OCI-LY1 (cell line): ENCODE data around the gene DGKA.
"Not testable (repeated sequence)": the region's sequence is repeated elsewhere in the genome, so short reads cannot be mapped to it uniquely, and the experiment has no call there.

Experiments used
- H2AFZ ChIP-seq: fragments of 200-600 bp; sonication (generic), shearing (Covaris generic); 2 replicates; pipeline ENCODE4 v1.6.0; 2014; ENCODE audit warnings: antibody characterized with exemption, mild to moderate bottlenecking, low read length
- H3F3A ChIP-seq: fragments of 200-600 bp; sonication (generic), shearing (Covaris generic); 2 replicates; pipeline ENCODE4 v1.6.0; 2014; ENCODE audit warnings: mild to moderate bottlenecking, antibody characterized with exemption, low read length, moderate library complexity; ENCODE audit not compliant: insufficient read depth
- H3K27ac ChIP-seq: fragments of 200-600 bp; sonication (generic); 2 replicates; pipeline ENCODE4 v1.5.1; 2014; ENCODE audit warnings: low read length, mixed run types, mild to moderate bottlenecking, low read depth; ENCODE audit not compliant: poor library complexity, severe bottlenecking
- H3K27me3 ChIP-seq: fragments of 200-600 bp; sonication (generic); 2 replicates; pipeline ENCODE4 v1.6.0; 2014; ENCODE audit warnings: antibody characterized with exemption, mild to moderate bottlenecking, low read length, moderate library complexity; ENCODE audit not compliant: insufficient read depth
- H3K36me3 ChIP-seq: fragments of 200-600 bp; sonication (generic); 2 replicates; pipeline ENCODE4 v1.6.1; 2014; ENCODE audit warnings: mild to moderate bottlenecking, antibody characterized with exemption, low read length, moderate library complexity, mixed read lengths; ENCODE audit not compliant: insufficient read depth
- H3K4me1 ChIP-seq: fragments of 200-600 bp; sonication (generic); 2 replicates; pipeline ENCODE4 v1.5.1; 2014; ENCODE audit warnings: mild to moderate bottlenecking, low read length, moderate library complexity; ENCODE audit not compliant: insufficient read depth, severe bottlenecking
- H3K4me2 ChIP-seq: fragments of 200-600 bp; sonication (generic), shearing (Covaris generic); 2 replicates; pipeline ENCODE4 v1.6.1; 2014; ENCODE audit warnings: low read length
- H3K4me3 ChIP-seq: fragments of 200-600 bp; sonication (generic); 2 replicates; pipeline ENCODE4 v1.5.1; 2014; ENCODE audit warnings: low read length, low read depth, mild to moderate bottlenecking, mixed read lengths; ENCODE audit not compliant: poor library complexity, severe bottlenecking
- H3K79me2 ChIP-seq: fragments of 200-600 bp; shearing (Covaris generic); 2 replicates; pipeline ENCODE4 v1.6.1; 2016; ENCODE audit warnings: mixed run types, low read length, mixed read lengths; ENCODE audit not compliant: insufficient read depth
- H3K9ac ChIP-seq: fragments of 200-600 bp; sonication (generic), shearing (Covaris generic); 2 replicates; pipeline ENCODE4 v1.6.1; 2014; ENCODE audit warnings: mild to moderate bottlenecking, low read length, mixed read lengths
- H3K9me2 ChIP-seq: fragments of 200-600 bp; sonication (generic), shearing (Covaris generic); 2 replicates; pipeline ENCODE4 v1.6.1; 2014; ENCODE audit warnings: low read depth, mild to moderate bottlenecking, low read length, mixed read lengths
- H3K9me3 ChIP-seq: fragments of 200-600 bp; shearing (Covaris generic); 2 replicates; pipeline ENCODE4 v1.6.1; 2014; ENCODE audit warnings: low read length, mixed read lengths
- H4K20me1 ChIP-seq: fragments of 200-600 bp; sonication (generic), shearing (Covaris generic); 2 replicates; pipeline ENCODE4 v1.6.0; 2016; ENCODE audit warnings: mild to moderate bottlenecking, low read length; ENCODE audit not compliant: insufficient read depth
- EZH2 ChIP-seq: fragments of 200-600 bp; sonication (generic), shearing (Covaris generic); IDR thresholded peaks from 2 replicates; pipeline ENCODE4 v1.8.0; 2017; ENCODE audit warnings: borderline replicate concordance, mixed run types, mild to moderate bottlenecking, antibody characterized with exemption, low read length, moderate library complexity, mixed read lengths
- TF ChIP-seq, protein P1 (sequence below): fragments of 200-600 bp; sonication (generic), shearing (Covaris generic); IDR thresholded peaks from 2 replicates; pipeline ENCODE4 v1.5.1; 2017; ENCODE audit warnings: mild to moderate bottlenecking, antibody characterized with exemption, low read length, moderate library complexity, mixed read lengths

DGKA gene

DNA sequence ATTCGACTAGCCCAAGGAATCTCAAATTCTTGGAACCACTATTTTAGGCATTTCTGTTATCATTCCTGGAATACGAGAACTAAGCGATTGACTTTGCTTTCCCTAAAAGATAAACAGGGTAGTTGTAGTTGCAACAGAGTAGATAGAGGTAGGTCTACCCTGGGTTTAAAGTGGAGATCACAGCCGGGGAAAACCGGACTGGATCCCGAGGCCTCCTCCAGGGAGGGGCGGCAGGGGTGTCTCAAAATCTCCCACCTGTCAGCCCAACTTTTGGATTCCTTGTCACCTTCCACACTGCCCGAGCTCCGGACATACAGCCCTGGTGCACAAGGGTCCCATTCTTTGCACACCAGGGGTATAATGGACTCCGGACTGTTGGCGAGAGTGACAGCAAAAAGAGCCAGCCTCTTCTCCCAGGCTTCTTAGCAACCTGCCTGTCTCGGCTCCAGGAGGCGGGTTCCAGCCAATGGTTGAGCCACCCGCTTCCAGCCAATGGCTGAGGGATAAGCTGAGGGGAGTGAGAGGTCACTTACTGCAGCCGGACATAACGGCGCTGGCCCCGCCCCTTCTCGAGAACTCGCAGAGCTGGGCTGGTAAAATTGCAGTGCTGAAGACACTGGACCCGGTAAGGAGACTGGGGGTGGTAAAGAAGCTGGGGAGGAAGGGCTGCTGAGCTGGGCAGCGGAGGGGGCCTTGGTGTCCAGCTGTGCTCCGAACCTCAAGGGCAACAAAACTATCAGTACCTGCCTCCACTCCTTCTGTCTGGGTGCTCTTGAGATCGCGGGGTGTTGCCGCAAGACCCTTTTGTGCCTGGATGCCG is 66.0 kb downstream of the DGKA start, which contains the start of gene SUOX:
Gene SUOX, plus strand, starts transcription at position 562 of the 820 bp plus-strand sequence. CDS start 4,946 bp downstream, outside the sequence.
- Histone ChIP-seq H3K4me1 (peaks cover 8% of the 10 kb centered on the region), H3K36me3 (peaks cover 32% of the 10 kb centered on the region), H3F3A (0 out of 2 replicates have a peak, but pooled peaks cover 4% of the 10 kb centered on the region), H3K4me3 (no peak within 1 kb of the TSS), H3K27ac (no peak within 1 kb of the TSS), H3K79me2 (no peaks in the 10 kb centered on the region), H2AFZ (no peak within 1 kb of the TSS), H3K4me2 (peak within 1 kb of the TSS; percentile 16; the same call in 1 of the 2 replicates), H4K20me1 (no peaks in the 10 kb centered on the region), H3K9ac (no peak within 1 kb of the TSS), H3K27me3 (no peaks in the 10 kb centered on the region), H3K9me3 (no peaks in the 10 kb centered on the region), H3K9me2 (no peaks in the 10 kb centered on the region)
- TF ChIP-seq, protein P1, sequence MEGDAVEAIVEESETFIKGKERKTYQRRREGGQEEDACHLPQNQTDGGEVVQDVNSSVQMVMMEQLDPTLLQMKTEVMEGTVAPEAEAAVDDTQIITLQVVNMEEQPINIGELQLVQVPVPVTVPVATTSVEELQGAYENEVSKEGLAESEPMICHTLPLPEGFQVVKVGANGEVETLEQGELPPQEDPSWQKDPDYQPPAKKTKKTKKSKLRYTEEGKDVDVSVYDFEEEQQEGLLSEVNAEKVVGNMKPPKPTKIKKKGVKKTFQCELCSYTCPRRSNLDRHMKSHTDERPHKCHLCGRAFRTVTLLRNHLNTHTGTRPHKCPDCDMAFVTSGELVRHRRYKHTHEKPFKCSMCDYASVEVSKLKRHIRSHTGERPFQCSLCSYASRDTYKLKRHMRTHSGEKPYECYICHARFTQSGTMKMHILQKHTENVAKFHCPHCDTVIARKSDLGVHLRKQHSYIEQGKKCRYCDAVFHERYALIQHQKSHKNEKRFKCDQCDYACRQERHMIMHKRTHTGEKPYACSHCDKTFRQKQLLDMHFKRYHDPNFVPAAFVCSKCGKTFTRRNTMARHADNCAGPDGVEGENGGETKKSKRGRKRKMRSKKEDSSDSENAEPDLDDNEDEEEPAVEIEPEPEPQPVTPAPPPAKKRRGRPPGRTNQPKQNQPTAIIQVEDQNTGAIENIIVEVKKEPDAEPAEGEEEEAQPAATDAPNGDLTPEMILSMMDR = no peak
- TF ChIP-seq EZH2 = no peak

DNA sequence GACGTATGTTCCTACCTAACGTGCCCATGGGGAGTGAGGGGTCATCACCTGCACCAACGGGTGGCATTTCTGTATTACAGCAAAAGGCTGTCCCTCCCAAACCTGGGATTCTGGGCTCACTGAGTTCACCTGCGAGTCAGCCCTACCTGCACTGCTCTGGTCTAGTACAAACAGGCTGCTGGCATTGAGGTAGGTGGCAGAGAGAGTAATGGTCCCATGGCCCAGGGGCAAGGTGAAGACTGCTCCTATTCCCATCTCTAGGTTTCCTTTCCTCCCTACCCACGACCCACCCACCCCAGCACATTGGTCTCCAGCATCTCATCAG is 66.5 kb downstream of the DGKA start:
- H4K20me1 ChIP-seq = no peaks in the 10 kb centered on the region
- H3K4me3 ChIP-seq = no peak overlapping the region
- no peak overlapping the region for H3K9ac ChIP-seq
- no peak for TF ChIP-seq EZH2
- TF ChIP-seq, protein P1 = no peak
- H2AFZ ChIP-seq = no peak overlapping the region
- H3K79me2 ChIP-seq = no peaks in the 10 kb centered on the region
- H3K4me1 ChIP-seq = peaks cover 8% of the 10 kb centered on the region
- 0 out of 2 replicates have a peak, but pooled peaks cover 4% of the 10 kb centered on the region for H3F3A ChIP-seq
- no peaks in the 10 kb centered on the region for H3K9me3 ChIP-seq
- H3K27me3 ChIP-seq = no peaks in the 10 kb centered on the region
- no peak overlapping the region for H3K27ac ChIP-seq
- H3K4me2 ChIP-seq = no peak overlapping the region
- H3K36me3 ChIP-seq = peaks cover 27% of the 10 kb centered on the region
- H3K9me2 ChIP-seq = no peaks in the 10 kb centered on the region

DNA sequence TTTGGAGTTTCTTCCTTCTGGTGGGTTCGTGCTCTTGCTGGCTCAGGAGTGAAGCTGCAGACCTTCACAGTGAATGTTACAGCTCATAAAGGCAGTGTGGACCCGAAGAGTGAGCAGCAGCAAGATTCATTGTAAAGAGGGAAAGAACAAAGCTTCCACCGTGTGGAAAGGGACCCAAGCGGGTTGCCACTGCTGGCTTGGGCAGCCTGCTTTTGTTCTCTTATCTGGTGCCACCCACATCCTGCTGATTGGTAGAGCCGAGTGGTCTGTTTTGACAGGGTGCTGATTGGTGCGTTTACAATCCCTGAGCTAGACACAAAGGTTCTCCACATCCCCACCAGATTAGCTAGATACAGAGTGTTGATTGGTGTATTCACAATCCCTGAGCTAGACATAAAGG is 68.6 kb downstream of the DGKA start:
- not testable (repeated sequence) for H3K9me2 ChIP-seq, H3F3A ChIP-seq, H3K79me2 ChIP-seq, H3K27me3 ChIP-seq, H3K4me1 ChIP-seq, H3K4me2 ChIP-seq, H3K27ac ChIP-seq, H3K36me3 ChIP-seq, H3K4me3 ChIP-seq, H3K9me3 ChIP-seq, H4K20me1 ChIP-seq, H2AFZ ChIP-seq, H3K9ac ChIP-seq

DNA sequence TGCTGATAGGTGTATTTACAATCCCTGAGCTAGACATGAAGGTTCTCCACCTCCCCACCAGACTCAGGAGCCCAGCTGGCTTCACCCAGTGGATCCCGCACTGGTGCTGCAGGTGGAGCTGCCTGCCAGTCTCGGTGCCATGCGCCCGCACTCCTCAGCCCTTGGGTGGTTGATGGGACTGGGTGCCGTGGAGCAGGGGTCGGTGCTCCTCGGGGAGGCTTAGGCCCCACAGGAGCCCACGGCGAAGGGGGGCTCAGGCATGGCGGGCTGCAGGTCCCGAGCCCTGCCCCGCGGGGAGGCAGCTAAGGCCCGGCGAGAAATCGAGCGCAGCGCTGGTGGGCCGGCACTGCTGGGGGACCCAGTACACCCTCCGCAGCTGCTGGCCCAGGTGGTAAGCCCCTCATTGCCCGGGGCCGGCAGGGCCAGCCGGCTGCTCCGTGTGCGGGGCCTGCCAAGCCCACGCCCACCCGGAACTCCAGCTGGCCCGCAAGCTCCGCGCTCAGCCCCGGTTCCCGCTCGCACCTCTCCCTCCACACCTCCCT is 69.1 kb downstream of the DGKA start:
- not testable (repeated sequence) for H3K4me2 ChIP-seq

More for the DNA sequence above, 69.1 kb downstream of the DGKA start:
- not testable (repeated sequence) for H2AFZ ChIP-seq, H3K9ac ChIP-seq, H3F3A ChIP-seq, H3K4me1 ChIP-seq, H3K36me3 ChIP-seq, H4K20me1 ChIP-seq, H3K27me3 ChIP-seq, H3K79me2 ChIP-seq, H3K9me3 ChIP-seq, H3K27ac ChIP-seq, H3K9me2 ChIP-seq, H3K4me3 ChIP-seq
